PC-9 (cell line): ENCODE results near the gene LRIG1. TPM values are rescaled to one million over a fixed set of nuclear protein-coding genes. Genes with fewer than 3 reads are reported as not detected.

ENCODE experiments used
- BruUV-seq: library from RNA; stranded (reverse); fragments of 400-500 nt; replicated peaks from 2 replicates; lab custom pipeline; 2021; lab: Mats Ljungman, UMichigan
- CTCF ChIA-PET: fragments of 300-600 bp; sonication (Branson Sonifier 250); formaldehyde crosslinking; loops from one replicate; lab custom pipeline; 2022; ENCODE audit warnings: antibody characterized with exemption; lab: Charles Lee
- POLR2A ChIA-PET: fragments of 300-600 bp; sonication (Branson Sonifier 250); formaldehyde crosslinking; loops from one replicate; lab custom pipeline; 2022; ENCODE audit warnings: antibody characterized with exemption; ENCODE audit not compliant: unreplicated experiment; lab: Charles Lee
- DNase-seq, 2 experiments: peaks; one replicate each; pipeline versions ENCODE4 v3.0.0 to v3.0.0-alpha.2; 2015 to 2022; ENCODE audit warnings: mixed read lengths in 1 of 2
- H2AFZ ChIP-seq: fragments of 200-600 bp; sonication (generic); 2 replicates; pipeline ENCODE4 v1.8.1; 2017; ENCODE audit warnings: antibody characterized with exemption
- H3F3A ChIP-seq: fragments of 200-600 bp; sonication (generic); 2 replicates; pipeline ENCODE4 v1.8.1; 2017; ENCODE audit warnings: antibody characterized with exemption, mild to moderate bottlenecking, low read depth; ENCODE audit not compliant: insufficient read depth
- H3K27ac ChIP-seq: fragments of 200-600 bp; sonication (generic); 2 replicates; pipeline ENCODE4 v1.6.1; 2016; ENCODE audit warnings: mixed run types
- H3K27me3 ChIP-seq: fragments of 200-600 bp; sonication (generic); 2 replicates; pipeline ENCODE4 v1.6.1; 2016; ENCODE audit warnings: low read depth, mixed run types; ENCODE audit not compliant: insufficient read depth
- H3K36me3 ChIP-seq: fragments of 200-600 bp; sonication (generic); 2 replicates; pipeline ENCODE4 v1.6.1; 2016; ENCODE audit warnings: low read depth, mixed run types
- H3K4me1 ChIP-seq: fragments of 200-600 bp; sonication (generic); replicated peaks from 2 replicates; pipeline ENCODE4 v1.6.1; 2016; ENCODE audit warnings: mixed run types; ENCODE audit not compliant: insufficient read depth
- H3K4me2 ChIP-seq: fragments of 200-600 bp; sonication (generic); 2 replicates; pipeline ENCODE4 v1.6.1; 2017; ENCODE audit warnings: mixed run types
- H3K4me3 ChIP-seq: fragments of 200-600 bp; sonication (generic); 2 replicates; pipeline ENCODE4 v1.6.1; 2016; ENCODE audit warnings: mixed run types
- H3K79me2 ChIP-seq: fragments of 200-600 bp; sonication (generic); 2 replicates; pipeline ENCODE4 v1.6.1; 2017; ENCODE audit warnings: low read depth, mixed run types
- H3K9me2 ChIP-seq: fragments of 200-600 bp; sonication (generic); 2 replicates; pipeline ENCODE4 v1.8.1; 2017; ENCODE audit warnings: mild to moderate bottlenecking; ENCODE audit not compliant: insufficient read depth
- H3K9me3 ChIP-seq: fragments of 200-600 bp; sonication (generic); 2 replicates; pipeline ENCODE4 v1.8.1; 2016; ENCODE audit warnings: low read depth; ENCODE audit not compliant: insufficient read depth
- H4K20me1 ChIP-seq: fragments of 200-600 bp; sonication (generic); 2 replicates; pipeline ENCODE4 v1.8.1; 2017; ENCODE audit not compliant: insufficient read depth
- EZH2 ChIP-seq: fragments of 200-600 bp; sonication (generic); IDR thresholded peaks from 2 replicates; pipeline ENCODE4 v1.8.0; 2017; ENCODE audit warnings: antibody characterized with exemption, low read depth
- intact Hi-C: fragments of 100-400 bp; cut with micrococcal nuclease; formaldehyde crosslinking; loops from one replicate; pipeline ENCODE4 v1.10.0; 2022; ENCODE audit not compliant: unreplicated experiment
- total RNA-seq: library from RNA; stranded (reverse); gene quantifications from 2 replicates; pipeline ENCODE4 v1.2.3, GENCODE V29; 2021
- TF ChIP-seq, protein P1 (sequence below): fragments of 200-600 bp; sonication (generic); conservative IDR thresholded peaks from 2 replicates; pipeline ENCODE4 v1.6.1; 2017; ENCODE audit warnings: mixed run types, antibody characterized with exemption, mild to moderate bottlenecking, moderate library complexity

Gene LRIG1
- total RNA-seq, 1 experiment from 2014 or later, result not detected

DNA sequence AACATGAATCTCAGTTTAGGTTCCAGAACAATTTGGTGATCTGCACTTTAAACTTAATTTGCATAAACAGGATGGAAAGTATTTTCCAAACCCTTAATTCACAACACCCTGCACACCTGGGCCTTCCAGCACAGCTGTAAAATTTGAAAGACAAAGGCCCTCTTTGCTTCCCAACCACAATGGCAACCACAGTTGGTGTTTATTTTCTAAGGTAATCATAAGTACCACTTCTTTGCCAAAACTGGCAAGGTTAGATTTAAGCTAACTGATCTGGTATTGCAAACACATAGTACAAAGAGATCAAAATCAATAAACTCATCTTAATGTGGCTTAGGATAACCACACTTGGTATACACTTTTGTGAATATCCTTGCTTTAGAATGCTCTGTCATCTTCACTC lies 4.1 kb downstream of the LRIG1 start:
- no peak for DNase-seq
- no peaks in the 10 kb centered on the region for H3K4me1 ChIP-seq
- H4K20me1 ChIP-seq, result no peaks in the 10 kb centered on the region
- no peak for TF ChIP-seq EZH2
- TF ChIP-seq, protein P1, sequence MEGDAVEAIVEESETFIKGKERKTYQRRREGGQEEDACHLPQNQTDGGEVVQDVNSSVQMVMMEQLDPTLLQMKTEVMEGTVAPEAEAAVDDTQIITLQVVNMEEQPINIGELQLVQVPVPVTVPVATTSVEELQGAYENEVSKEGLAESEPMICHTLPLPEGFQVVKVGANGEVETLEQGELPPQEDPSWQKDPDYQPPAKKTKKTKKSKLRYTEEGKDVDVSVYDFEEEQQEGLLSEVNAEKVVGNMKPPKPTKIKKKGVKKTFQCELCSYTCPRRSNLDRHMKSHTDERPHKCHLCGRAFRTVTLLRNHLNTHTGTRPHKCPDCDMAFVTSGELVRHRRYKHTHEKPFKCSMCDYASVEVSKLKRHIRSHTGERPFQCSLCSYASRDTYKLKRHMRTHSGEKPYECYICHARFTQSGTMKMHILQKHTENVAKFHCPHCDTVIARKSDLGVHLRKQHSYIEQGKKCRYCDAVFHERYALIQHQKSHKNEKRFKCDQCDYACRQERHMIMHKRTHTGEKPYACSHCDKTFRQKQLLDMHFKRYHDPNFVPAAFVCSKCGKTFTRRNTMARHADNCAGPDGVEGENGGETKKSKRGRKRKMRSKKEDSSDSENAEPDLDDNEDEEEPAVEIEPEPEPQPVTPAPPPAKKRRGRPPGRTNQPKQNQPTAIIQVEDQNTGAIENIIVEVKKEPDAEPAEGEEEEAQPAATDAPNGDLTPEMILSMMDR, result no peak
- no peaks in the 10 kb centered on the region for H3K36me3 ChIP-seq
- ChIA-PET POLR2A (no interaction called here), CTCF (no interaction called here)
- no peak overlapping the region for H3K27ac ChIP-seq
- H3F3A ChIP-seq, result no peaks in the 10 kb centered on the region
- no peaks in the 10 kb centered on the region for H3K9me3 ChIP-seq
- intact Hi-C loops, result no loop called here
- H3K4me2 ChIP-seq, result no peak overlapping the region
- H3K9me2 ChIP-seq, result no peaks in the 10 kb centered on the region
- no peak overlapping the region for H2AFZ ChIP-seq
- H3K27me3 ChIP-seq, result no peaks in the 10 kb centered on the region
- no peaks in the 10 kb centered on the region for H3K79me2 ChIP-seq
- BruUV-seq, result no TSS peak
- no peak overlapping the region for H3K4me3 ChIP-seq

DNA sequence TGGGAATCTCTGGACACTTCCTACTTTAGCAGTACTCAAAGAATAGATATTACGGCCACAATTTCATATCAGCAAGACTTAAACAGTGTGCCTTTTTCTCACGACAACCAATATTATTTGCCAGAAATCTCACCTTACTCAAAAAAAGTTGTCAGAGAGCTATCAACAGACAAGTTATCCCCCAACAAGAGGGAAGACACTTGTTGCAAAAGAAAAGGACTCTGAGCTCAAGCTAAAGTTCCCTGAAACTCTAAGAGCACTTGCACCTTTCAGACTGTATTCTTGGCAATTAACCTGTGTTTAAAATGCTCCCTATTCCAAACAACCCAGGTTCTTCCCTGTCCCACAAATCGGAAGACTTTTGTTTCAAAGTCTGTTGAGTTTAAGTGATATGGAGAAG lies 4.5 kb downstream of the LRIG1 start:
- CTCF ChIA-PET, result no interaction called here
- Histone ChIP-seq H4K20me1 (no peaks in the 10 kb centered on the region), H3K4me2 (no peak overlapping the region)

DNA sequence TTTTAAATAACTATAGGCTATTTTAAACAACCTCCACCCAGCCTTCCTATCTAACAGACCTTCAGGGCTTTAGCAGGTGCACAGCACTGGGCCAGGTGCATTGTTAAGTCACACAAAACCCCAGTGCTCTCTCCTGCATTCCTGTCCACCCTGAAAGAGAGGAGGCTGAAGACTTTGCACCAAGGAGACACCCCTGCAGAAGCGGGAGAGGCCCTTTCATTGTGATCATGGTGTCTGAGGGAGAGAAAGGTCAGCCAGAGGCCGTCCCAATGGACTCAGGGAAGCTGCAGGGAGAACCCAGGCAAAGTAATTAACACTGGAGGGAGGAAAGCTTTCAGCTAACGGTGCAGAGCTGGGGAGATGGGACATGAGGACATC lies 5.2 kb downstream of the LRIG1 start:
- Histone ChIP-seq H3F3A (no peaks in the 10 kb centered on the region), H3K36me3 (no peaks in the 10 kb centered on the region), H3K4me2 (no peak overlapping the region), H3K9me2 (no peaks in the 10 kb centered on the region), H3K27me3 (no peaks in the 10 kb centered on the region), H3K4me1 (no peaks in the 10 kb centered on the region), H4K20me1 (no peaks in the 10 kb centered on the region), H2AFZ (no peak overlapping the region), H3K79me2 (no peaks in the 10 kb centered on the region), H3K27ac (no peak overlapping the region), H3K9me3 (no peaks in the 10 kb centered on the region), H3K4me3 (no peak overlapping the region)
- POLR2A ChIA-PET, result no interaction called here
- CTCF ChIA-PET, result no interaction called here
- TF ChIP-seq EZH2, result no peak
- TF ChIP-seq, protein P1, result no peak
- no peak for DNase-seq
- intact Hi-C loops, result no loop called here
- no TSS peak for BruUV-seq

More for the DNA sequence above, 4.5 kb downstream of the LRIG1 start:
- H3F3A ChIP-seq, result no peaks in the 10 kb centered on the region
- no peak for TF ChIP-seq EZH2
- TF ChIP-seq, protein P1, result no peak
- no peaks in the 10 kb centered on the region for H3K79me2 ChIP-seq
- intact Hi-C loops, result no loop called here
- H3K4me3 ChIP-seq, result no peak overlapping the region
- no peak overlapping the region for H2AFZ ChIP-seq
- H3K4me1 ChIP-seq, result no peaks in the 10 kb centered on the region
- POLR2A ChIA-PET, result no interaction called here
- no peak overlapping the region for H3K27ac ChIP-seq
- no peaks in the 10 kb centered on the region for H3K27me3 ChIP-seq
- H3K36me3 ChIP-seq, result no peaks in the 10 kb centered on the region
- no peaks in the 10 kb centered on the region for H3K9me2 ChIP-seq
- H3K9me3 ChIP-seq, result no peaks in the 10 kb centered on the region
- no TSS peak for BruUV-seq
- no peak for DNase-seq
